ENCODE results near the gene TMPRSS4. TPM values are rescaled to one million over a fixed set of nuclear protein-coding genes. Genes with fewer than 3 reads are reported as not detected.

TMPRSS4 gene
- total RNA-seq, 1 donor from 2014 or later, result not detected

DNA sequence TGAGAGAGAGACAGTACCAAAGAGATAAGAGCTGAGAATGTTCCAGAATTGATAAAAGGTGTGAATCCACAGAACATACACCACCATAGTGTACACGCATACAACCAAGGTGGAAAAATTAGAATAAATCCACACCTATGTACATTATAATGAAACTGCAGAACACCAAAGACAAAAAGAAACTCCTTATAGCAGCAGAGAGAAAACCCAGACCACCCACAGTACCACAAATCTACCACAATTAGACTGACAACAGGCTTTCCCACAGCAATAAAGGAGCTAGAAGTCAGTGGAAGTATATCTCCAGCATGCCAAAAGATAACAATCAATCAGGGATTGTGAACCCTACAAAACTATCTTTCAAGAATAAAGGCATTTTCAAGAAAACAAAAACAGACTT is 43.9 kb downstream of the TMPRSS4 start:
- FAIRE-seq, result no peak
- H3K27me3 ChIP-seq (ENCODE audit: insufficient read depth, low read length), result peaks cover 4% of the 10 kb centered on the region

DNA sequence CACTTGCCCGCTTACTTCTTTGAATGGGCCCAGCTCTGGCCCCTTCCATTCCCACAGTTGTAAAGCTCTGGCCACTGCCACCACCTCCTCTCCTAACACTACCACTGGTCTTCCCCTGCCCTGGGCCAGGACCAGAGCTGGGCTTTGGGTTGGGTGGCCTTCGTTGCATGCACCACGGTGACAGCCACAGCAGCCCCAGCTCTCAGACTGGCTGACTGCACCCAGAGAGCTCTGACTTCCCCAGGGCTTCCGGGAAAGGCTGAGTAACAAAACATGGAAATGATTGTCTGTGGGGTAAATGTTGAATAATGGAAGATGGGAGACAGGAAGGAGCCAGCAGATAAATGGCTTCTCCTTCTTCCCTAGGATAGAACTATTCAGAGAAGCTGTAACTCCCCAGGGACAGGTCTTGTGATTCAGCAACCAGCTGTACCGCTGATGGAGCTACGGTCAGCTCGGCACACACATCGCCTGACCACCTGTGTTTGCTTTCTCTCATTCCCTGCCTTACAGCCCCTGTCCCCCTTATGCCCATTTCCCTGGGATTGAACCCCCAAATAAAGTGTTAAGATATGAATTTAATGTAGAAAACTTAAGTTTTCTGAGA is 48.2 kb downstream of the TMPRSS4 start:
- Histone ChIP-seq H3K4me2 (ENCODE audit: low read length) (no peak overlapping the region), H3K27ac (ENCODE audit: low read depth, low read length) (no peak overlapping the region), H4K20me1 (ENCODE audit: insufficient read depth, low read length) (no peaks in the 10 kb centered on the region), H3K9me3 (ENCODE audit: insufficient read depth, low read depth, low read length) (no peaks in the 10 kb centered on the region), H3K27me3 (ENCODE audit: insufficient read depth, low read length) (peaks cover 7% of the 10 kb centered on the region), H3K4me3 (ENCODE audit: insufficient read depth, low read depth, low read length) (no peak overlapping the region), H3K9ac (ENCODE audit: low read length) (no peak overlapping the region), H2AFZ (ENCODE audit: low read depth, low read length) (no peak overlapping the region), H3K36me3 (ENCODE audit: insufficient read depth, low read length) (no peaks in the 10 kb centered on the region), H3K79me2 (ENCODE audit: insufficient read depth, low read length) (no peaks in the 10 kb centered on the region), H3K4me1 (ENCODE audit: insufficient read depth, low read length) (no peaks in the 10 kb centered on the region)
- H3K4me3 Mint-ChIP-seq (ENCODE audit: unreplicated experiment), result no peak overlapping the region
- H3K27me3 Mint-ChIP-seq (ENCODE audit: low read depth, unreplicated experiment), result peaks cover 11% of the 10 kb centered on the region
- H3K36me3 Mint-ChIP-seq (ENCODE audit: low read depth, unreplicated experiment), result no peaks in the 10 kb centered on the region
- no peak for FAIRE-seq
- H3K27ac Mint-ChIP-seq (ENCODE audit: unreplicated experiment), result no peak overlapping the region
- no peaks in the 10 kb centered on the region for H3K9me3 Mint-ChIP-seq (ENCODE audit: unreplicated experiment)
- no peak for DNase-seq (ENCODE audit: low read depth)
- no peak for TF ChIP-seq EZH2 (IDR thresholded peaks at IDR 0.05; ENCODE audit: insufficient read depth, low read length)
- TF ChIP-seq, protein P1, sequence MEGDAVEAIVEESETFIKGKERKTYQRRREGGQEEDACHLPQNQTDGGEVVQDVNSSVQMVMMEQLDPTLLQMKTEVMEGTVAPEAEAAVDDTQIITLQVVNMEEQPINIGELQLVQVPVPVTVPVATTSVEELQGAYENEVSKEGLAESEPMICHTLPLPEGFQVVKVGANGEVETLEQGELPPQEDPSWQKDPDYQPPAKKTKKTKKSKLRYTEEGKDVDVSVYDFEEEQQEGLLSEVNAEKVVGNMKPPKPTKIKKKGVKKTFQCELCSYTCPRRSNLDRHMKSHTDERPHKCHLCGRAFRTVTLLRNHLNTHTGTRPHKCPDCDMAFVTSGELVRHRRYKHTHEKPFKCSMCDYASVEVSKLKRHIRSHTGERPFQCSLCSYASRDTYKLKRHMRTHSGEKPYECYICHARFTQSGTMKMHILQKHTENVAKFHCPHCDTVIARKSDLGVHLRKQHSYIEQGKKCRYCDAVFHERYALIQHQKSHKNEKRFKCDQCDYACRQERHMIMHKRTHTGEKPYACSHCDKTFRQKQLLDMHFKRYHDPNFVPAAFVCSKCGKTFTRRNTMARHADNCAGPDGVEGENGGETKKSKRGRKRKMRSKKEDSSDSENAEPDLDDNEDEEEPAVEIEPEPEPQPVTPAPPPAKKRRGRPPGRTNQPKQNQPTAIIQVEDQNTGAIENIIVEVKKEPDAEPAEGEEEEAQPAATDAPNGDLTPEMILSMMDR (IDR thresholded peaks at IDR 0.05; ENCODE audit: insufficient read depth, low read depth, low read length), result no peak
- H3K4me1 Mint-ChIP-seq (ENCODE audit: low read depth, unreplicated experiment), result no peaks in the 10 kb centered on the region

More for the DNA sequence above, 43.9 kb downstream of the TMPRSS4 start:
- H3K27ac ChIP-seq (ENCODE audit: low read depth, low read length), result no peak overlapping the region
- no peak overlapping the region for H3K4me3 ChIP-seq (ENCODE audit: insufficient read depth, low read depth, low read length)
- no peaks in the 10 kb centered on the region for H3K4me1 ChIP-seq (ENCODE audit: insufficient read depth, low read length)
- H2AFZ ChIP-seq (ENCODE audit: low read depth, low read length), result no peak overlapping the region
- no peak overlapping the region for H3K4me2 ChIP-seq (ENCODE audit: low read length)
- Mint-ChIP-seq H3K4me3 (ENCODE audit: unreplicated experiment) (no peak overlapping the region), H3K4me1 (ENCODE audit: low read depth, unreplicated experiment) (no peaks in the 10 kb centered on the region), H3K9me3 (ENCODE audit: unreplicated experiment) (no peaks in the 10 kb centered on the region), H3K36me3 (ENCODE audit: low read depth, unreplicated experiment) (no peaks in the 10 kb centered on the region), H3K27ac (ENCODE audit: unreplicated experiment) (no peak overlapping the region), H3K27me3 (ENCODE audit: low read depth, unreplicated experiment) (peaks cover 22% of the 10 kb centered on the region)
- no peaks in the 10 kb centered on the region for H3K79me2 ChIP-seq (ENCODE audit: insufficient read depth, low read length)
- no peak overlapping the region for H3K9ac ChIP-seq (ENCODE audit: low read length)
- no peaks in the 10 kb centered on the region for H4K20me1 ChIP-seq (ENCODE audit: insufficient read depth, low read length)
- no peaks in the 10 kb centered on the region for H3K36me3 ChIP-seq (ENCODE audit: insufficient read depth, low read length)
- DNase-seq (ENCODE audit: low read depth), result no peak
- no peaks in the 10 kb centered on the region for H3K9me3 ChIP-seq (ENCODE audit: insufficient read depth, low read depth, low read length)
- TF ChIP-seq EZH2 (IDR thresholded peaks at IDR 0.05; ENCODE audit: insufficient read depth, low read length), result no peak
- TF ChIP-seq, protein P1 (IDR thresholded peaks at IDR 0.05; ENCODE audit: insufficient read depth, low read depth, low read length), result no peak

DNA sequence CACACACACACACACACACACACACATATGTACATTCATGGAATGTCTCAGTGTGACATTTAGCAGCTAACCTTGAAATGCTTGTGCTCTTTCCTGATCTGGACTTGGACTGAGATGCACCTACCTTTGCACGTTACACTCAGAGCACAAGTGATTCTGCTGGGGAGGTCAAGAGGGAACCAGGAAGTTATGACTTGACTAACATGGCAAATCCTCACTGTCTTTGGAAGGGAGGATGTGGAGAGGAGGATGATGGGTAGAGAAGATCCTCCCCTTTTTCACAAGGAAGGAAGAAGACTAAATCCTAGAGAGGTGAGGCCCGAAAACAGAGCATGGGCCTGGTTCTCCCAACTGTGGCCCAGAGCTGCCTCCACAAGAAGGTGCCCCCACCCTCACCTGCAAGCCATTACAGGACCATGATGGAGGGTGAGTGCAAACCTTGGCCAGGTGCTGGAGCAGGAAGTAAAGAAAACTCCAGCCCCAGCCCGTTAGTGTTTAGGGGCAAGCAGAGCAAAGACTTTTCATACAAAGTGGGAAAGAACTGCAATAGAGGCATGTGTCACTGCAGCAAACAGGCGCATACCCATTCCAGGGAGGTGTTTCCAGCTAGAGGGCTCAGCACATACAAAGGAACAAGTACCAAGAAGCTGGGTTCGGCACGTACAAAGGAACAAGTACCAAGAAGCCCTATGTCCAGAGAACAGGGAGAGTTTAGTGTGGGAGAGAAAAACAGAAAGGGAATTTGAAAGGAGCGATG is 49.4 kb downstream of the TMPRSS4 start:
- FAIRE-seq (no peak), DNase-seq (ENCODE audit: low read depth) (no peak)
- Histone ChIP-seq H3K4me3 (ENCODE audit: insufficient read depth, low read depth, low read length) (no peak overlapping the region), H3K27me3 (ENCODE audit: insufficient read depth, low read length) (peaks cover 5% of the 10 kb centered on the region), H3K27ac (ENCODE audit: low read depth, low read length) (no peak overlapping the region), H3K36me3 (ENCODE audit: insufficient read depth, low read length) (no peaks in the 10 kb centered on the region), H3K79me2 (ENCODE audit: insufficient read depth, low read length) (no peaks in the 10 kb centered on the region), H3K4me1 (ENCODE audit: insufficient read depth, low read length) (no peaks in the 10 kb centered on the region), H4K20me1 (ENCODE audit: insufficient read depth, low read length) (no peaks in the 10 kb centered on the region), H3K4me2 (ENCODE audit: low read length) (no peak overlapping the region), H2AFZ (ENCODE audit: low read depth, low read length) (no peak overlapping the region), H3K9me3 (ENCODE audit: insufficient read depth, low read depth, low read length) (no peaks in the 10 kb centered on the region), H3K9ac (ENCODE audit: low read length) (no peak overlapping the region)
- Mint-ChIP-seq H3K36me3 (ENCODE audit: low read depth, unreplicated experiment) (no peaks in the 10 kb centered on the region), H3K27me3 (ENCODE audit: low read depth, unreplicated experiment) (peaks cover 19% of the 10 kb centered on the region), H3K9me3 (ENCODE audit: unreplicated experiment) (no peaks in the 10 kb centered on the region), H3K4me1 (ENCODE audit: low read depth, unreplicated experiment) (no peaks in the 10 kb centered on the region), H3K4me3 (ENCODE audit: unreplicated experiment) (no peak overlapping the region), H3K27ac (ENCODE audit: unreplicated experiment) (no peak overlapping the region)
- no peak for TF ChIP-seq EZH2 (IDR thresholded peaks at IDR 0.05; ENCODE audit: insufficient read depth, low read length)
- TF ChIP-seq, protein P1 (IDR thresholded peaks at IDR 0.05; ENCODE audit: insufficient read depth, low read depth, low read length), result no peak

All from astrocyte (in vitro differentiated cells and primary cell).